Fibroblast of lung (primary cell): ENCODE measurements around the gene TMEM170A. TPM values are rescaled to one million over a fixed set of nuclear protein-coding genes. Genes with fewer than 3 reads are reported as not detected.

Experiments
- DNase-seq, 2 donors: peaks; one replicate each; pipeline versions ENCODE4 v3.0.0 to v3.0.0-alpha.2; 2010; ENCODE audit warnings: low read depth in 2 of 2
- H2AFZ ChIP-seq: 2 replicates; pipeline ENCODE4 v1.5.1; 2012; ENCODE audit warnings: low read length, control low read depth, inconsistent platforms
- H3K27ac ChIP-seq: 2 replicates; pipeline ENCODE4 v1.5.1; 2011; ENCODE audit warnings: low read length, control low read depth; ENCODE audit not compliant: insufficient read depth
- H3K27me3 ChIP-seq: 2 replicates; pipeline ENCODE4 v1.5.1; 2011; ENCODE audit warnings: mild to moderate bottlenecking, low read length; ENCODE audit not compliant: control insufficient read depth, insufficient read depth
- H3K36me3 ChIP-seq: 2 replicates; pipeline ENCODE4 v1.5.1; 2011; ENCODE audit warnings: low read length; ENCODE audit not compliant: control insufficient read depth, insufficient read depth
- H3K4me1 ChIP-seq: 2 replicates; pipeline ENCODE4 v1.5.1; 2011; ENCODE audit warnings: low read length; ENCODE audit not compliant: control insufficient read depth, insufficient read depth; ENCODE audit errors: extremely low read depth
- H3K4me2 ChIP-seq: 2 replicates; pipeline ENCODE4 v1.5.1; 2011; ENCODE audit warnings: low read length, control low read depth; ENCODE audit not compliant: insufficient read depth; ENCODE audit errors: extremely low read depth
- H3K4me3 ChIP-seq, 4 experiments: fragments of 200-600 bp in 1 of 4; sonication (generic) in 1 of 4; replicated peaks in 1 of 4; 2 replicates each; pipeline ENCODE4 v1.5.1; 2011 to 2016; ENCODE audit warnings: low read length in 4 of 4, low read depth in 3 of 4, mild to moderate bottlenecking in 3 of 4, control low read depth in 2 of 4, inconsistent platforms in 1 of 4, mixed read lengths in 1 of 4; ENCODE audit not compliant: insufficient read depth in 1 of 4; ENCODE audit errors: control extremely low read depth in 1 of 4
- H3K79me2 ChIP-seq: 2 replicates; pipeline ENCODE4 v1.5.1; 2012; ENCODE audit warnings: mild to moderate bottlenecking, low read length, inconsistent platforms; ENCODE audit not compliant: control insufficient read depth, insufficient read depth
- H3K9ac ChIP-seq: 2 replicates; pipeline ENCODE4 v1.5.1; 2011; ENCODE audit warnings: mild to moderate bottlenecking, low read length, control low read depth; ENCODE audit not compliant: insufficient read depth
- H3K9me3 ChIP-seq: 2 replicates; pipeline ENCODE4 v1.5.1; 2012; ENCODE audit warnings: low read depth, low read length; ENCODE audit not compliant: control insufficient read depth, insufficient read depth
- H4K20me1 ChIP-seq: 2 replicates; pipeline ENCODE4 v1.5.1; 2011; ENCODE audit warnings: low read length; ENCODE audit not compliant: control insufficient read depth, insufficient read depth; ENCODE audit errors: extremely low read depth
- CTCF ChIP-seq, 2 donors: IDR thresholded peaks in 1 of 2; conservative IDR thresholded peaks in 1 of 2; 1 replicate in 1 of 2; 2 replicates in 1 of 2; pipeline ENCODE4 v1.5.1; 2011 to 2012; ENCODE audit warnings: low read length in 2 of 2, control low read depth in 1 of 2, inconsistent platforms in 1 of 2, low read depth in 1 of 2, mild to moderate bottlenecking in 1 of 2
- EZH2 ChIP-seq: IDR thresholded peaks from 2 replicates; pipeline ENCODE4 v1.5.1; 2012; ENCODE audit warnings: low read length, control low read depth, mild to moderate bottlenecking; ENCODE audit errors: missing control alignments
- polyA plus RNA-seq, 2 donors: library from polyadenylated mRNA; depleted of rRNA in 1 of 2; stranded (reverse) in 1 of 2; unstranded in 1 of 2; fragments of >200 nt; gene quantifications; 2 replicates each; pipeline ENCODE4 v1.2.1, GENCODE V29; 2011 to 2012; ENCODE audit warnings: missing spikeins in 1 of 2
- total RNA-seq: library from RNA; depleted of rRNA; stranded (reverse); fragments of >200 nt; gene quantifications from 2 replicates; pipeline ENCODE4 v1.2.1, GENCODE V29; 2014

Gene TMEM170A
- total and polyA plus RNA-seq, 2 donors (not counting 1 experiment from before 2014, with no cell fraction given): 12.3 to 14.5 TPM

GRCh38 chr16:75486014-75486675, 21.7 kb upstream of the TMEM170A start:
- Histone ChIP-seq H3K4me3 (no peak overlapping the region), H2AFZ (no peak overlapping the region), H3K9me3 (no peaks in the 10 kb centered on the region), H3K4me1 (no peaks in the 10 kb centered on the region), H4K20me1 (no peaks in the 10 kb centered on the region), H3K27ac (no peak overlapping the region), H3K9ac (no peak overlapping the region), H3K4me2 (no peak overlapping the region), H3K27me3 (peaks cover 4% of the 10 kb centered on the region), H3K36me3 (no peaks in the 10 kb centered on the region), H3K79me2 (no peaks in the 10 kb centered on the region)
- no peak for DNase-seq
- TF ChIP-seq CTCF (conservative IDR thresholded peaks at IDR 0.05 in 1 of 2, IDR thresholded peaks at IDR 0.05 in 1 of 2; ENCODE audit: low read depth in 1 of 2, low read length in 2 of 2) (no peak), EZH2 (no peak)

- H3K9me3 ChIP-seq: no peaks in the 10 kb centered on the region
- H3K4me2 ChIP-seq: no peak overlapping the region
Observed at GRCh38 chr16:75485230-75486013, 20.9 kb upstream of the TMEM170A start.

More at GRCh38 chr16:75485230-75486013, 20.9 kb upstream of the TMEM170A start:
- TF ChIP-seq EZH2 (no peak), CTCF (conservative IDR thresholded peaks at IDR 0.05 in 1 of 2, IDR thresholded peaks at IDR 0.05 in 1 of 2; ENCODE audit: low read depth in 1 of 2, low read length in 2 of 2) (no peak)
- no peak overlapping the region for H3K9ac ChIP-seq
- H2AFZ ChIP-seq: no peak overlapping the region
- no peak overlapping the region for H3K4me3 ChIP-seq
- H3K79me2 ChIP-seq: no peaks in the 10 kb centered on the region
- H3K4me1 ChIP-seq: no peaks in the 10 kb centered on the region
- H3K27ac ChIP-seq: no peak overlapping the region
- H3K27me3 ChIP-seq: peaks cover 4% of the 10 kb centered on the region
- H3K36me3 ChIP-seq: no peaks in the 10 kb centered on the region
- no peaks in the 10 kb centered on the region for H4K20me1 ChIP-seq
- DNase-seq: no peak
